ENCODE measurements around the gene HOXC10.

The HOXC10 gene

DNA sequence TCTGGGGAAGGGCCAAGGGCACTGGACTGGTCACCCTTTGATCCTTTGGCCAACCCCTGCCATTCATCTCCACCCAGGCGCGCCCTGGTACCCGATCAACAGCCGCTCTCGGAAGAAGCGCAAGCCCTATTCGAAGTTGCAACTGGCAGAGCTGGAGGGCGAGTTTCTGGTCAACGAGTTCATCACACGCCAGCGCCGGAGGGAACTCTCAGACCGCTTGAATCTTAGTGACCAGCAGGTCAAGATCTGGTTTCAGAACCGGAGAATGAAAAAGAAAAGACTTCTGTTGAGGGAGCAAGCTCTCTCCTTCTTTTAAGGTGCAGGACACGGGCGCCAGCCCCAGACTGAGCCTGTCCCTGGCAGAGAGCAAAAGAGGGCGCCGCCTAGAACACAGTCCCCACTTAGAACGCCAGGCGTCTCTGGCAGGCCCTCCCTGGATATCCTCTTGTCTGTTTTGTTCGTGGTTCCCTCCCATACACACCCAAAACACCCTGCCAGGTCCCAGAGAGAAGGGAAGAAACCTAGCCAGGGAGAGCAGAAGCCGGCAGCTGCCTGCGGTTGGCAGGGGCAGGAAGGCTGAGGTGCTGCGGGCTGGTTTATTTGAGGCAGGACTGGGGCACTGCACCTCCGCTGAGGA, 28.6 kb upstream of the HOXC10 start:
- 0 out of 2 replicates have a peak, but pooled peaks cover 3% of the 10 kb centered on the region for H3F3A ChIP-seq (ENCODE audit: low read depth)
- TF ChIP-seq EZH2phosphoT487 (IDR thresholded peaks at IDR 0.05; ENCODE audit: borderline replicate concordance), result no peak
- TF ChIP-seq, protein P1, sequence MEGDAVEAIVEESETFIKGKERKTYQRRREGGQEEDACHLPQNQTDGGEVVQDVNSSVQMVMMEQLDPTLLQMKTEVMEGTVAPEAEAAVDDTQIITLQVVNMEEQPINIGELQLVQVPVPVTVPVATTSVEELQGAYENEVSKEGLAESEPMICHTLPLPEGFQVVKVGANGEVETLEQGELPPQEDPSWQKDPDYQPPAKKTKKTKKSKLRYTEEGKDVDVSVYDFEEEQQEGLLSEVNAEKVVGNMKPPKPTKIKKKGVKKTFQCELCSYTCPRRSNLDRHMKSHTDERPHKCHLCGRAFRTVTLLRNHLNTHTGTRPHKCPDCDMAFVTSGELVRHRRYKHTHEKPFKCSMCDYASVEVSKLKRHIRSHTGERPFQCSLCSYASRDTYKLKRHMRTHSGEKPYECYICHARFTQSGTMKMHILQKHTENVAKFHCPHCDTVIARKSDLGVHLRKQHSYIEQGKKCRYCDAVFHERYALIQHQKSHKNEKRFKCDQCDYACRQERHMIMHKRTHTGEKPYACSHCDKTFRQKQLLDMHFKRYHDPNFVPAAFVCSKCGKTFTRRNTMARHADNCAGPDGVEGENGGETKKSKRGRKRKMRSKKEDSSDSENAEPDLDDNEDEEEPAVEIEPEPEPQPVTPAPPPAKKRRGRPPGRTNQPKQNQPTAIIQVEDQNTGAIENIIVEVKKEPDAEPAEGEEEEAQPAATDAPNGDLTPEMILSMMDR (conservative IDR thresholded peaks at IDR 0.05; ENCODE audit: low read length), result peak; percentile 46
- no peaks in the 10 kb centered on the region for H3K9me2 ChIP-seq (replicated peaks; ENCODE audit: low read depth, low read length)
- H2AFZ ChIP-seq (ENCODE audit: low read length), result peak overlapping the region; percentile 72
- H3K4me1 ChIP-seq (ENCODE audit: insufficient read depth, low read length, poor library complexity, severe bottlenecking), result peaks cover 41% of the 10 kb centered on the region
- H3K4me3 ChIP-seq (ENCODE audit: low read length, poor library complexity, severe bottlenecking), result peak overlapping the region; percentile 66
- H3K9me3 ChIP-seq (ENCODE audit: insufficient read depth, low read depth, low read length), result no peaks in the 10 kb centered on the region
- H4K20me1 ChIP-seq (ENCODE audit: insufficient read depth, low read length, poor library complexity, severe bottlenecking), result no peaks in the 10 kb centered on the region
- H3K27me3 ChIP-seq (ENCODE audit: insufficient read depth, low read length, poor library complexity, severe bottlenecking), result no peaks in the 10 kb centered on the region
- peak overlapping the region; percentile 73 for H3K9ac ChIP-seq (ENCODE audit: low read depth, low read length, poor library complexity, severe bottlenecking)
- H3K36me3 ChIP-seq (ENCODE audit: insufficient read depth, low read length), result no peaks in the 10 kb centered on the region
- H3K79me2 ChIP-seq (ENCODE audit: insufficient read depth, low read length), result no peaks in the 10 kb centered on the region
- H3K4me2 ChIP-seq (ENCODE audit: low read depth, low read length, poor library complexity, severe bottlenecking), result peak overlapping the region; percentile 91

DNA sequence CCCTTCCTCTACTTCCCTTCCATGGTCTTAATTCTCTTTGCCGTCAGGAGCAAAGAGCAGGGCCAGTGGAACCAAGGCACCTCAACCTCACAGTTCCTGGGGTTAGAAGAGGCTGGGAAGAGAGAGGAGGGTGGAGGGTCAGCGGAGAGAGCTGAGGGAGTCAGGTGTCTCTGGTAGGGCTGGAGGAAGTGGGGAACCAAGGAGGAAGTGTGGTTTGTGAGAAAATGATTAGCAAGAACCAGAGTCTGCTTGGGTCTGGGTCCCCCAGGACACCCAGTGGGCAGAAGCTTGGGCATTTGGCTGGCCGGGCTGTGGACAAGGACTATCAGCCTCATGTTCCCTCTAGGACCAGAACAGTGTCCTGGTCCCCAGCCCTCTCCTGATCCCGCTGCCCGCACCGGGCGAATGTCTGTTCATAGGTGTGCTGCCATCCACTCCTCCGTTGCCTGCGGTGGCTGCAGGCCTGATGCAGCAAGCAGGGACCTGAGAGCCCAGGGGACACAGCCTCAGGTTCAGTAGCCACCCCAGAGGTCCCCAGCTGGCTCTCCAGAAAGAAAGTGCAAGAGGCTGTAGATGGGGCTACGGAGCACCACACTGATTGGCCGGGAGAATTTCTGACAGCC, 27.9 kb upstream of the HOXC10 start:
- Histone ChIP-seq H4K20me1 (ENCODE audit: insufficient read depth, low read length, poor library complexity, severe bottlenecking) (no peaks in the 10 kb centered on the region), H3K9me3 (ENCODE audit: insufficient read depth, low read depth, low read length) (no peaks in the 10 kb centered on the region), H3K9me2 (replicated peaks; ENCODE audit: low read depth, low read length) (no peaks in the 10 kb centered on the region), H3K9ac (ENCODE audit: low read depth, low read length, poor library complexity, severe bottlenecking) (peak overlapping the region; percentile 73), H3K79me2 (ENCODE audit: insufficient read depth, low read length) (no peaks in the 10 kb centered on the region), H3K4me3 (ENCODE audit: low read length, poor library complexity, severe bottlenecking) (peak overlapping the region; percentile 66), H3K4me1 (ENCODE audit: insufficient read depth, low read length, poor library complexity, severe bottlenecking) (peaks cover 41% of the 10 kb centered on the region), H3K4me2 (ENCODE audit: low read depth, low read length, poor library complexity, severe bottlenecking) (peak overlapping the region; percentile 91), H2AFZ (ENCODE audit: low read length) (peak overlapping the region; percentile 72), H3K27me3 (ENCODE audit: insufficient read depth, low read length, poor library complexity, severe bottlenecking) (no peaks in the 10 kb centered on the region), H3F3A (ENCODE audit: low read depth) (0 out of 2 replicates have a peak, but pooled peaks cover 3% of the 10 kb centered on the region), H3K36me3 (ENCODE audit: insufficient read depth, low read length) (no peaks in the 10 kb centered on the region)
- TF ChIP-seq, protein P1 (conservative IDR thresholded peaks at IDR 0.05; ENCODE audit: low read length), result no peak
- TF ChIP-seq EZH2phosphoT487 (IDR thresholded peaks at IDR 0.05; ENCODE audit: borderline replicate concordance), result no peak

DNA sequence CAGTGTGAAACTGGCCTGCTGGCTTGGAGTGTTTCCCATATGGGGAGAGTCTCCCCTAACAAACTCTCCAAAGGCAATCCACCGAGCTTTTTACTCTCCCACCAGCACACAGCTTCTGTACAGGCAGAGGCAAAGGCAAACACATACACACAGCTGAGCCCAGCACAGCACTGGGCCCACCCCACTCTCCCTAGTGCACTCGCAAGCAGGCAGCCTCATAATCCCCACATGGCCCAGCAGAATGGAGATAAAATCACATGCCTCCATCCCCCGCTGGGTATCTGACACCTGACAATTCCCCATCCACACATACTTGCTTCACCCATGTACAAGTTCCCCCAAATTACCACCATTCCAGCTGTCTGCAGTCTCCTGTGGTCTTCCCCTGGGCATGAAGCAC, 26.8 kb upstream of the HOXC10 start:
- Histone ChIP-seq H3K9me2 (replicated peaks; ENCODE audit: low read depth, low read length) (no peaks in the 10 kb centered on the region), H3K4me2 (ENCODE audit: low read depth, low read length, poor library complexity, severe bottlenecking) (peak overlapping the region; percentile 91), H3F3A (ENCODE audit: low read depth) (0 out of 2 replicates have a peak, but pooled peaks cover 3% of the 10 kb centered on the region), H3K79me2 (ENCODE audit: insufficient read depth, low read length) (no peaks in the 10 kb centered on the region), H2AFZ (ENCODE audit: low read length) (no peak overlapping the region), H3K4me1 (ENCODE audit: insufficient read depth, low read length, poor library complexity, severe bottlenecking) (peaks cover 41% of the 10 kb centered on the region), H3K36me3 (ENCODE audit: insufficient read depth, low read length) (no peaks in the 10 kb centered on the region), H3K4me3 (ENCODE audit: low read length, poor library complexity, severe bottlenecking) (no peak overlapping the region), H3K9me3 (ENCODE audit: insufficient read depth, low read depth, low read length) (no peaks in the 10 kb centered on the region), H3K27me3 (ENCODE audit: insufficient read depth, low read length, poor library complexity, severe bottlenecking) (no peaks in the 10 kb centered on the region), H3K9ac (ENCODE audit: low read depth, low read length, poor library complexity, severe bottlenecking) (peak overlapping the region; percentile 38), H4K20me1 (ENCODE audit: insufficient read depth, low read length, poor library complexity, severe bottlenecking) (no peaks in the 10 kb centered on the region)
- TF ChIP-seq EZH2phosphoT487 (IDR thresholded peaks at IDR 0.05; ENCODE audit: borderline replicate concordance), result no peak
- TF ChIP-seq, protein P1 (conservative IDR thresholded peaks at IDR 0.05; ENCODE audit: low read length), result no peak

Measured in Loucy (cell line).